ENCODE data around the gene KIF25.
"Not testable (repeated sequence)": the region's sequence is repeated elsewhere in the genome, so short reads cannot be mapped to it uniquely, and the experiment has no call there.

KIF25 gene

GRCh38 chr6:167975458-167975857, 22.0 kb upstream of the KIF25 start:
- DNase-seq (ENCODE audit: low read depth) = no peak

GRCh38 chr6:167976116-167976657, 21.3 kb upstream of the KIF25 start:
- DNase-seq (ENCODE audit: low read depth) = not testable (repeated sequence)

- DNase-seq (ENCODE audit: low read depth) = no peak
Measured at GRCh38 chr6:167976708-167977107, 20.8 kb upstream of the KIF25 start.

- DNase-seq (ENCODE audit: low read depth) = no peak
Measured at GRCh38 chr6:167977717-167978467, 19.6 kb upstream of the KIF25 start.

GRCh38 chr6:167978607-167979006, 18.9 kb upstream of the KIF25 start:
- no peak for DNase-seq (ENCODE audit: low read depth)

- no peak for DNase-seq (ENCODE audit: low read depth)
Measured at GRCh38 chr6:167979436-167980139, 17.9 kb upstream of the KIF25 start.

- no peak for DNase-seq (ENCODE audit: low read depth)
Measured at GRCh38 chr6:167980911-167981580, 16.4 kb upstream of the KIF25 start.

- no peak for DNase-seq (ENCODE audit: low read depth)
Measured at GRCh38 chr6:167981916-167982462, 15.5 kb upstream of the KIF25 start.

GRCh38 chr6:167984144-167984719, 13.2 kb upstream of the KIF25 start:
- no peak for DNase-seq (ENCODE audit: low read depth)

GRCh38 chr6:167984876-167985604, 12.4 kb upstream of the KIF25 start:
- no peak for DNase-seq (ENCODE audit: low read depth)

- no peak for DNase-seq (ENCODE audit: low read depth)
Measured at GRCh38 chr6:167985911-167986595, 11.4 kb upstream of the KIF25 start.

GRCh38 chr6:167987396-167988153, 9.9 kb upstream of the KIF25 start:
- no peak for DNase-seq (ENCODE audit: low read depth)

GRCh38 chr6:167988154-167988495, 9.3 kb upstream of the KIF25 start:
- no peak for DNase-seq (ENCODE audit: low read depth)

GRCh38 chr6:167988945-167989841, 8.3 kb upstream of the KIF25 start:
- no peak for DNase-seq (ENCODE audit: low read depth)

- no peak for DNase-seq (ENCODE audit: low read depth)
Measured at GRCh38 chr6:167990016-167990945, 7.2 kb upstream of the KIF25 start.

GRCh38 chr6:167993169-167993568, 4.3 kb upstream of the KIF25 start:
- no peak for DNase-seq (ENCODE audit: low read depth)

- no peak for DNase-seq (ENCODE audit: low read depth)
Measured at GRCh38 chr6:167993831-167994230, 3.6 kb upstream of the KIF25 start.

GRCh38 chr6:167995302-167995701, 2.2 kb upstream of the KIF25 start:
- DNase-seq (ENCODE audit: low read depth) = no peak

All from non-pigmented ciliary epithelial cell (primary cell).